Activated CD8-positive, alpha-beta T cell treated with anti-CD3 and anti-CD28 coated beads for 36 hours (primary cell): Measurements from ENCODE around the gene WDR20. TPM values are rescaled to one million over a fixed set of nuclear protein-coding genes. Genes with fewer than 3 reads are reported as not detected.

Experiments
- ATAC-seq: fragments of 200-7000 bp; cut with Tn5 transposase; one replicate; pipeline ENCODE4 v1.10.0; 2021; ENCODE audit warnings: mild to moderate bottlenecking, moderate library complexity
- CTCF ChIA-PET: fragments of 350-600 bp; sonication (Branson Sonifier 250); formaldehyde crosslinking; loops from one replicate; lab custom pipeline; 2021; ENCODE audit warnings: antibody characterized with exemption; lab: Charles Lee
- POLR2A ChIA-PET: fragments of 350-600 bp; sonication (Branson Sonifier 250); formaldehyde crosslinking; loops from one replicate; lab custom pipeline; 2021; ENCODE audit warnings: antibody characterized with exemption; lab: Charles Lee
- DNase-seq: peaks from one replicate; pipeline ENCODE4 v3.0.0-alpha.2; 2020
- H3K27ac Mint-ChIP-seq: one replicate; pipeline ENCODE4 v1.8.0; 2021; ENCODE audit warnings: mild to moderate bottlenecking, mixed read lengths
- H3K27me3 Mint-ChIP-seq: one replicate; pipeline ENCODE4 v1.8.0; 2021; ENCODE audit warnings: mixed read lengths
- H3K36me3 Mint-ChIP-seq: one replicate; pipeline ENCODE4 v1.8.0; 2021; ENCODE audit warnings: low read depth, mixed read lengths
- H3K4me1 Mint-ChIP-seq: one replicate; pipeline ENCODE4 v1.8.0; 2021; ENCODE audit warnings: low read depth, mixed read lengths
- H3K4me3 Mint-ChIP-seq: one replicate; pipeline ENCODE4 v1.8.0; 2021; ENCODE audit warnings: mild to moderate bottlenecking, moderate library complexity, mixed read lengths
- H3K9me3 Mint-ChIP-seq: one replicate; pipeline ENCODE4 v1.8.0; 2021; ENCODE audit warnings: mixed read lengths
- CTCF ChIP-seq: fragments of 200-600 bp; IDR thresholded peaks from one replicate; pipeline ENCODE4 v1.8.0; 2022; ENCODE audit warnings: antibody characterized with exemption, mild to moderate bottlenecking
- intact Hi-C: fragments of 100-400 bp; cut with micrococcal nuclease; formaldehyde crosslinking; loops from one replicate; pipeline ENCODE4 v1.10.0; 2022
- total RNA-seq, 2 experiments: library from RNA; stranded (reverse); gene quantifications; one replicate each; pipeline ENCODE4 v1.2.3, GENCODE V29; 2021

WDR20 gene
- total RNA-seq, 2 experiments from 2014 or later, result 18.5 to 21.6 TPM

- ATAC-seq (no peak), DNase-seq (no peak)
- Mint-ChIP-seq H3K27ac (no peak overlapping the region), H3K4me3 (no peak overlapping the region), H3K36me3 (peaks cover 7% of the 10 kb centered on the region), H3K9me3 (no peaks in the 10 kb centered on the region), H3K27me3 (no peaks in the 10 kb centered on the region), H3K4me1 (no peaks in the 10 kb centered on the region)
- ChIA-PET POLR2A (interaction anchor here (0.6 kb wide), 1 partner anchor 101 kb away, joined by 3 read pairs; no protein-coding TSS in a partner anchor), CTCF (no interaction called here)
- intact Hi-C loops, result no loop called here
- TF ChIP-seq CTCF, result no peak
Measured at GRCh38 chr14:102213470-102213869, 73.8 kb downstream of the WDR20 start.

- H3K27ac Mint-ChIP-seq, result no peak overlapping the region
- no peaks in the 10 kb centered on the region for H3K4me1 Mint-ChIP-seq
- intact Hi-C loops, result no loop called here
- H3K4me3 Mint-ChIP-seq, result no peak overlapping the region
- H3K9me3 Mint-ChIP-seq, result no peaks in the 10 kb centered on the region
- ChIA-PET CTCF (interaction anchor here (1.5 kb wide), 1 partner anchor 13 kb away, joined by 3 read pairs; no protein-coding TSS in a partner anchor), POLR2A (no interaction called here)
- no peak for DNase-seq
- no peak for TF ChIP-seq CTCF
- H3K27me3 Mint-ChIP-seq, result no peaks in the 10 kb centered on the region
- peaks cover 3% of the 10 kb centered on the region for H3K36me3 Mint-ChIP-seq
- no peak for ATAC-seq
Measured at GRCh38 chr14:102213984-102214658, 74.4 kb downstream of the WDR20 start.

DNA sequence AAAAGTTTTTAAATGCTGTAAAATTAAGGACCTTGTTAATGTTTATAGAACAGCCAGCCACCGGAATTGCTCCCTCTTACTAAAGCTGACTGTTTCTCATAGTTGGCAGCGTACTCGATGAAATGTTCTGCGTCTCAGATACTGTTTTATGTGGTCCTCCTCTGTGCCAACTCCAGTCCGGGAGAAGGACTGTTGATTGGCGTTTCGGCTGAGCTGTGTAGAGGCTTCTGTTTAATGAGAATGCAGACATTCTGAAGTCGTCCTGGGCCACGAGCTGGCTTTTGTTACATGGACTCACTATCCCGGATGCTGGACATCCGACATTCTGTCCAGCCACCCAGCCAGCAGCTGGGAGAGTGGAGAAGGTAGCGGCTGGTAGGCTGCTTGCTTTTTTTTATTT, 75.4 kb downstream of the WDR20 start:
- Mint-ChIP-seq H3K4me3 (no peak overlapping the region), H3K27ac (no peak overlapping the region), H3K27me3 (no peaks in the 10 kb centered on the region), H3K4me1 (peaks cover 6% of the 10 kb centered on the region), H3K36me3 (no peaks in the 10 kb centered on the region), H3K9me3 (no peaks in the 10 kb centered on the region)
- ChIA-PET POLR2A (interaction anchor here (1.3 kb wide), 1 partner anchor 147 kb away, joined by 4 read pairs; no protein-coding TSS in a partner anchor), CTCF (interaction anchor here (1.5 to 2.3 kb wide), 2 partner anchors 14 to 99 kb away, joined by 3 to 7 read pairs; no protein-coding TSS in a partner anchor)
- ATAC-seq, result no peak
- intact Hi-C loops, result no loop called here
- no peak for TF ChIP-seq CTCF
- DNase-seq, result no peak

DNA sequence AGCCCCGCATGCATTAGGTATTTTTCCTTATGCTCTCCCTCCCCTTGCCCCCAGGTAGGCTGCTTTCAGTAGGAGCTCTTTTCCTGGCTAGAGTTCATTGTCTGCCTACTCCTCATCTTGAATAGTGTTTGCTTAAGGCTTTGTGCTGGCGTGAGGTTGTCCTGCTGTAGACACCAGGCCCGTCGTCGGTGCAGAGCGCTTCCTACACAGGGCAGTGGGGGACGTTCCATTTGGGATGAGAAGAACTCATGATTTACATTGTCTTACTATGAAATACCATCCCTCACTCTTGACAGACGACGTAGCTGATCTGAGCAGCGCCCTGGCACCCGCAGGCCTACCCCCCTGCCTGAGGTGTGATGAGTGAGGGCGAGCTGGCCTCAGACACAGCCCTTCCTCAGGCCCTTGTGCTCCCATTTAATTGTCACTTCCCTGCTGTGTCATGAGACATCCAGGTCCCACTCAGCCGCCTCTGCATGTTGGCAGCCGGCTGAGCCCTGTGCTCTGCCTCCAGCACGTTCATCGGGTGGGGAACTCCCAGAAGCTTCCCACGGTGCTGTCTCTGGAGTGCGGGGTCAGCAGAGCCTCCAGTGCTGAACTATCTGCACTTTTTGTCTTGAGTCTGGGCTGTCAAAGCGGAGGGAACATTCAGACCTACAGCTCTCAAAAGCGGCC, 76.0 kb downstream of the WDR20 start:
- Mint-ChIP-seq H3K36me3 (no peaks in the 10 kb centered on the region), H3K27ac (no peak overlapping the region), H3K4me3 (no peak overlapping the region), H3K9me3 (no peaks in the 10 kb centered on the region), H3K27me3 (no peaks in the 10 kb centered on the region), H3K4me1 (peaks cover 8% of the 10 kb centered on the region)
- no peak for DNase-seq
- intact Hi-C loops, result no loop called here
- POLR2A ChIA-PET, result interaction anchor here (1.3 kb wide), 1 partner anchor 146 kb away, joined by 4 read pairs; no protein-coding TSS in a partner anchor
- no peak for TF ChIP-seq CTCF
- ATAC-seq, result no peak
- CTCF ChIA-PET, result interaction anchor here (1.5 to 2.3 kb wide), 2 partner anchors 15 to 99 kb away, joined by 3 to 7 read pairs; no protein-coding TSS in a partner anchor

GRCh38 chr14:102217399-102217798, 77.7 kb downstream of the WDR20 start:
- intact Hi-C loops, result no loop called here
- TF ChIP-seq CTCF, result no peak

More at GRCh38 chr14:102217399-102217798, 77.7 kb downstream of the WDR20 start:
- H3K4me3 Mint-ChIP-seq, result no peak overlapping the region
- POLR2A ChIA-PET, result no interaction called here
- no peaks in the 10 kb centered on the region for H3K9me3 Mint-ChIP-seq
- H3K4me1 Mint-ChIP-seq, result peaks cover 17% of the 10 kb centered on the region
- CTCF ChIA-PET, result no interaction called here
- no peak overlapping the region for H3K27ac Mint-ChIP-seq
- H3K36me3 Mint-ChIP-seq, result no peaks in the 10 kb centered on the region
- ATAC-seq (no peak), DNase-seq (no peak)
- H3K27me3 Mint-ChIP-seq, result no peaks in the 10 kb centered on the region
